Progenitor cell of endocrine pancreas (in vitro differentiated cells): ENCODE results near the gene GATM. TPM values are rescaled to one million over a fixed set of nuclear protein-coding genes. Genes with fewer than 3 reads are reported as not detected.

Experiments used
- DNase-seq: peaks from one replicate; pipeline ENCODE4 v3.0.0; 2021; ENCODE audit warnings: low spot score; ENCODE audit not compliant: unreplicated experiment
- H3K27ac Mint-ChIP-seq: 2 replicates; pipeline ENCODE4 v1.8.0; 2021; ENCODE audit warnings: mild to moderate bottlenecking, moderate library complexity, mixed read lengths
- H3K27me3 Mint-ChIP-seq: 2 replicates; pipeline ENCODE4 v1.8.0; 2021; ENCODE audit warnings: mixed read lengths
- H3K36me3 Mint-ChIP-seq: 2 replicates; pipeline ENCODE4 v1.8.0; 2022; ENCODE audit warnings: mixed read lengths; ENCODE audit not compliant: insufficient read depth
- H3K4me1 Mint-ChIP-seq: 2 replicates; pipeline ENCODE4 v1.8.0; 2021; ENCODE audit warnings: low read depth, mixed read lengths
- H3K4me3 Mint-ChIP-seq: 2 replicates; pipeline ENCODE4 v1.8.0; 2021; ENCODE audit warnings: low read depth, mild to moderate bottlenecking, moderate library complexity, mixed read lengths
- H3K9me3 Mint-ChIP-seq: 2 replicates; pipeline ENCODE4 v1.8.0; 2021; ENCODE audit warnings: low read depth, mixed read lengths
- CTCF ChIP-seq: fragments of 200-600 bp; sonication (generic); IDR thresholded peaks from one replicate; pipeline ENCODE4 v1.5.0; 2021; ENCODE audit warnings: antibody characterized with exemption, mild to moderate bottlenecking; ENCODE audit not compliant: unreplicated experiment
- long read RNA-seq: library from polyadenylated mRNA; unstranded; transcript quantifications from one replicate; pipeline ENCODE4 v2.0.0, GENCODE V29; 2020
- total RNA-seq: library from RNA; stranded (reverse); gene quantifications from 2 replicates; pipeline ENCODE4 v1.2.1, GENCODE V29; 2021

Gene GATM, protein sequence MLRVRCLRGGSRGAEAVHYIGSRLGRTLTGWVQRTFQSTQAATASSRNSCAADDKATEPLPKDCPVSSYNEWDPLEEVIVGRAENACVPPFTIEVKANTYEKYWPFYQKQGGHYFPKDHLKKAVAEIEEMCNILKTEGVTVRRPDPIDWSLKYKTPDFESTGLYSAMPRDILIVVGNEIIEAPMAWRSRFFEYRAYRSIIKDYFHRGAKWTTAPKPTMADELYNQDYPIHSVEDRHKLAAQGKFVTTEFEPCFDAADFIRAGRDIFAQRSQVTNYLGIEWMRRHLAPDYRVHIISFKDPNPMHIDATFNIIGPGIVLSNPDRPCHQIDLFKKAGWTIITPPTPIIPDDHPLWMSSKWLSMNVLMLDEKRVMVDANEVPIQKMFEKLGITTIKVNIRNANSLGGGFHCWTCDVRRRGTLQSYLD
- total RNA-seq, result 64.1 and 75.5 TPM in 2 replicates
- long read RNA-seq, transcript GATM-201 (9 exons, 2,597 nt), result major isoform, 245 of 287 reads
- long read RNA-seq, partial matches to known transcripts, result 31 of 287 reads
- long read RNA-seq, other reads (novel, unspliced or antisense), result 10 of 287 reads

DNA sequence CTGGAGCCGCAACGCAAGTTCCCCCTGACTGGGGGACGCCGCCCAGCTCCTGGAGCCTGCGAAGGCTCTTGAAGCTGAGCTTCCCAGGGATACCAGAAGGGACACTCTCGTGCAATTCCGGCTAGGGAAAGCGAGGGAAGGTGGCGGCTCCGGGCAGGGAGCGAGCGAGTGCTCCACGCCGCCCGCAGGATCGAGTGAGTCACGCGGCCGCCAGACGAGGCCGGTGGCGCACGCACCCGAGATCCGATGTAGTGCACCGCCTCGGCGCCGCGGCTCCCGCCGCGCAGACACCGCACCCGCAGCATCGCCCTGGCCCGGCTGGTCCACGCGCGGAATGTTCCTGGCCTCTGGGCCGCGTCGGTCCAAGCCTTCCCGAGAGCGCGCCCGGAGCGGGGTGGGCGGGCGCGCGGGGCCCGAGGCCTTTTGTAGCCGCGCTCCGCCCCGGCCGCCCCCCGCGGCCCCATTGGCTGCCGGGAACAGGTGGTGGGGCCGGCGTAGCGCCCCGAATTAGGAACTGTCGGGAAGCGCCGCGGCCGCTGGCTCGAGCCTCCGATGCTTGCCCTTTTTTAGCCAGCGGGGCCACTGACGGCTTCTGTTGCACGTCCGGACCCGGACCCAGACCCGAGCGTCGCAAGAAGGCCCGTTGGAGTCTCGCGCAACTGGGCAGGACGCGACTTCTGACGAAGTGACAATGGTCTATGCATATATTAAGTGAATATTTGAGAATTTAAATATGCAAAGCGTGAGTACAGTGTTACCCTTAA, at the start of gene GATM:
GATM (minus strand) TSS at position 396 of the 764 bp plus-strand sequence; CDS start at position 305, 91 bp downstream.
- peaks cover 59% of the 10 kb centered on the region for H3K27me3 Mint-ChIP-seq
- H3K27ac Mint-ChIP-seq, result peak within 1 kb of the TSS; percentile 78
- peaks cover 32% of the 10 kb centered on the region for H3K4me1 Mint-ChIP-seq
- H3K4me3 Mint-ChIP-seq, result peak within 1 kb of the TSS; percentile 83
- peaks cover 12% of the 10 kb centered on the region for H3K36me3 Mint-ChIP-seq
- peaks cover 3% of the 10 kb centered on the region for H3K9me3 Mint-ChIP-seq
- TF ChIP-seq CTCF, result peak; percentile 61
- peak; percentile 67 for DNase-seq

- no peak overlapping the region for H3K4me3 Mint-ChIP-seq
Measured at GRCh38 chr15:45427085-45427484, 48.7 kb upstream of the GATM start.

DNA sequence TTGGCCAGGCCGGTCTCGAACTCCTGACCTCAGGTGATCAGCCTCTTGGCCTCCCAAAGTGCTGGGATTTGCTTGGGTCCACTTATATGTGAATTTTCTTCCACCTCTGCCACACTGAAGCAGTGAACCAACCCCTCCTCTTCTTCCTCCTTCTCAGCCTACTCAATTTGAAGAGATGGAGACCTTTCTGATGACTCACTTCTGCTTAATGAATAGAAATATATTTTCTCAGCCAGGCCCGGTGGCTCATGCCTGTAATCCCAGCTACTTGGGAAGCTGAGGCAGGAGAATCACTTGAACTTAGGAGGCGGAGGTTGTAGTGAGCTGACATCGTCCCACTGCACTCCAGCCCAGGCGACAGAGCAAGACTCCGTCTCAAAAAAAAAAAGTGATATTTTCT, 46.8 kb upstream of the GATM start:
- no peak for TF ChIP-seq CTCF
- Mint-ChIP-seq H3K4me3 (no peak overlapping the region), H3K27ac (no peak overlapping the region), H3K4me1 (no peaks in the 10 kb centered on the region), H3K36me3 (peaks cover 2% of the 10 kb centered on the region), H3K9me3 (no peaks in the 10 kb centered on the region), H3K27me3 (peaks cover 11% of the 10 kb centered on the region)
- no peak for DNase-seq

More at GRCh38 chr15:45427085-45427484, 48.7 kb upstream of the GATM start:
- no peaks in the 10 kb centered on the region for H3K9me3 Mint-ChIP-seq
- TF ChIP-seq CTCF, result no peak
- peaks cover 18% of the 10 kb centered on the region for H3K27me3 Mint-ChIP-seq
- H3K4me1 Mint-ChIP-seq, result no peaks in the 10 kb centered on the region
- DNase-seq, result no peak
- H3K27ac Mint-ChIP-seq, result no peak overlapping the region
- peaks cover 1% of the 10 kb centered on the region for H3K36me3 Mint-ChIP-seq

DNA sequence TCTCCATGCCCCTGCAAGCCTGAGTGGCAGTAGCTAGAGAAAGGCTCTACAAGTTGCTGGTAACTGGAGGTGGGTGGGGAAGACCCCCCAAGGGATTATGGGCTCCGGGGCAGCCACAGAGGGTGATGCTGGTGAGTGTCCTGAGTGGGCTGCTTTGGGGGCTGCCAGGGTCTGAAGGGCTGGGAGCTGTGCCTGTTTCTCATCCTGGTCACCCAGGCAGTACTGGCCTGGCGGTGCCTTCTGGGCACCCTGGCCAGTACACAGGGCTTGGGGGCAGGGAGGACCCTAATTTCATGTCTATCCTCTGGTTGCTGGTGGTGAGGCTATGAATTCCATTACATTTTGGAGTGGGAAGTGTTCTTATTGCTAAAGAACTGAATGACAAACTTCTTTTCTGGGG, 46.1 kb upstream of the GATM start:
- no peak overlapping the region for H3K27ac Mint-ChIP-seq
- DNase-seq, result no peak
- H3K27me3 Mint-ChIP-seq, result peaks cover 7% of the 10 kb centered on the region
- H3K9me3 Mint-ChIP-seq, result no peaks in the 10 kb centered on the region
- no peak for TF ChIP-seq CTCF
- H3K4me1 Mint-ChIP-seq, result no peaks in the 10 kb centered on the region
- H3K36me3 Mint-ChIP-seq, result peaks cover 3% of the 10 kb centered on the region
- no peak overlapping the region for H3K4me3 Mint-ChIP-seq

DNA sequence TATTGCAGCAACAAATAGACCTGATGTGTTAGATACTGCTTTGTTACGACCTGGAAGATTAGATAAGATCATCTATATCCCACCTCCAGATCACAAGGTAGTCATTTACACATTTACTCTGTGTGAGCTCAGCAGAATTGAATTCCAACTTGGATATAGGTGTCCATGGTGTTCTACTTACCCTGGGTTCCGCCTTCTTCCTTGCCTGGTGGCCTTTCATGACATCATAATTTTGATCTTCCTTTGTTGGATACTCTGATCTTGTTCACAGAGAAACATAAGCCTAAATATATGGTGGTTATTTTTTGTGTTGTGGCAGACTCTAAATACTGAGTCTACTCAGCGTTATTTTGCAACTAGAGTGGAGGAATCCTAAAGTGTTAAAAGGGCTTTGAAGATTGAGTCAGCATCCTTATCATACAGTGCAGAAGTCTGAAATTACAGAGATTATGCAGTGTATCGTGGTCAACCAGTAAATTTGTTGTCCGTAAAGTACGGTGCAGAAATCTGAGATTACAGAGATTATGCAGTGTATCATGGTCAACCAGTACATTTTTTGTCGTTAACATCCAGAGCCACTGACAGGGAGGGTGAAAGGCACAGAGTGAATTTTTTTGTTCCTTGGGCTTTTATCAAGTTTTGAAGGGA, 39.1 kb upstream of the GATM start:
- Mint-ChIP-seq H3K27me3 (no peaks in the 10 kb centered on the region), H3K27ac (no peak overlapping the region), H3K4me3 (no peak overlapping the region), H3K9me3 (no peaks in the 10 kb centered on the region), H3K4me1 (no peaks in the 10 kb centered on the region), H3K36me3 (peaks cover 28% of the 10 kb centered on the region)
- TF ChIP-seq CTCF, result no peak
- no peak for DNase-seq
